PC-9 (cell line): ENCODE data around the gene CLC.

Source experiments
- EZH2 ChIP-seq: fragments of 200-600 bp; sonication (generic); IDR thresholded peaks from 2 replicates; pipeline ENCODE4 v1.8.0; 2017; ENCODE audit warnings: antibody characterized with exemption, low read depth
- TF ChIP-seq, protein P1 (sequence below): fragments of 200-600 bp; sonication (generic); conservative IDR thresholded peaks from 2 replicates; pipeline ENCODE4 v1.6.1; 2017; ENCODE audit warnings: mixed run types, antibody characterized with exemption, mild to moderate bottlenecking, moderate library complexity

DNA sequence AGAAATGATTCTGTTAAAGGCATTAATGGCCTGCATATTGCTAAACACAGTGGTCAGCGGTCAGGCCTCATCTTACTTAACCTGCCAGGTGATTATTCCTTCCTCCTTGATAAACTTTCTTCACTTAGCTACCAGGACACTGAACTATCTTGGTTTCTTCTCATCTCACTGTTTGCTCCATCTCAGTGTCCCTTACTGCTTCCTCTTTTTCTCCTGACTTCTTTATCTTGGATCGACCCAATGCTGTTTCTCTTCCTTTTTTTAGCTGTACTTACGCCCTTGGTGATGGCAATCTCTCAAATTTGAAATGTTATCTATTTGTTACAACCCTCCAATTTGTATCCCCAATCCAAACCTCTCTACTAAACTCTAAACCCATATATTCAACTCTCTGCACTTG is 7.8 kb upstream of the CLC start:
- TF ChIP-seq, protein P1, sequence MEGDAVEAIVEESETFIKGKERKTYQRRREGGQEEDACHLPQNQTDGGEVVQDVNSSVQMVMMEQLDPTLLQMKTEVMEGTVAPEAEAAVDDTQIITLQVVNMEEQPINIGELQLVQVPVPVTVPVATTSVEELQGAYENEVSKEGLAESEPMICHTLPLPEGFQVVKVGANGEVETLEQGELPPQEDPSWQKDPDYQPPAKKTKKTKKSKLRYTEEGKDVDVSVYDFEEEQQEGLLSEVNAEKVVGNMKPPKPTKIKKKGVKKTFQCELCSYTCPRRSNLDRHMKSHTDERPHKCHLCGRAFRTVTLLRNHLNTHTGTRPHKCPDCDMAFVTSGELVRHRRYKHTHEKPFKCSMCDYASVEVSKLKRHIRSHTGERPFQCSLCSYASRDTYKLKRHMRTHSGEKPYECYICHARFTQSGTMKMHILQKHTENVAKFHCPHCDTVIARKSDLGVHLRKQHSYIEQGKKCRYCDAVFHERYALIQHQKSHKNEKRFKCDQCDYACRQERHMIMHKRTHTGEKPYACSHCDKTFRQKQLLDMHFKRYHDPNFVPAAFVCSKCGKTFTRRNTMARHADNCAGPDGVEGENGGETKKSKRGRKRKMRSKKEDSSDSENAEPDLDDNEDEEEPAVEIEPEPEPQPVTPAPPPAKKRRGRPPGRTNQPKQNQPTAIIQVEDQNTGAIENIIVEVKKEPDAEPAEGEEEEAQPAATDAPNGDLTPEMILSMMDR = no peak
- TF ChIP-seq EZH2 = no peak
